NCI-H69 (cell line): ENCODE data around the gene DGKG.

Source experiments
- DNase-seq: peaks from one replicate; lab custom pipeline; 2025; lab: John Stamatoyannopoulos, UW

DGKG gene

GRCh38 chr3:186241910-186242821 lies 119.9 kb downstream of the DGKG start:
- peak; percentile 13 for DNase-seq

DNA sequence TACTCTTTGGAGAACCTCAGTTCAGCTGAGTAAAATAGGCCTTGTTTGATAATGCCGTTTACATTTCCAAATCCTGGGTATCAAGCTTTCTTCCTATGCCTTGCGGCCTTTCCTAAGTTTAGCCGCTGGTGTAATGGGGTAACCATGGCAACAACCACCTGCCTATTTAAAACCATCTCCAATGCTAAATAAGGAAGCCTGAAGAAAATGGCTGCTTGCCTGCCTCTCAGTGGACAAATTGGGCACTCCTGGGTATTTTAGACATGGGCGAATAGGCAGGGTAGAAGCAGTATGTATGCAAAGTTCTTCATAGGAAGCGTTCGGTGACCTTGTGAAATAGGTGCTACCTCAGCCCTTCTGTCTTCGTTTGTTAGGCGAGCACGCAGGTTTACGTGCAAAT lies 122.7 kb downstream of the DGKG start:
- DNase-seq: peak; percentile 24

- DNase-seq: no peak
These were observed 124.1 kb downstream of the DGKG start for GRCh38 chr3:186237915-186238314.

GRCh38 chr3:186236357-186237020 lies 125.5 kb downstream of the DGKG start:
- DNase-seq: no peak

GRCh38 chr3:186235554-186235953 lies 126.5 kb downstream of the DGKG start:
- DNase-seq: no peak

- no peak for DNase-seq
These were observed 127.9 kb downstream of the DGKG start for GRCh38 chr3:186234152-186234551.

- DNase-seq: no peak
These were observed 135.6 kb downstream of the DGKG start for GRCh38 chr3:186226482-186226881.

GRCh38 chr3:186225603-186226002 lies 136.4 kb downstream of the DGKG start:
- no peak for DNase-seq

GRCh38 chr3:186224041-186224610 lies 137.9 kb downstream of the DGKG start:
- DNase-seq: no peak

GRCh38 chr3:186223476-186223875 lies 138.6 kb downstream of the DGKG start:
- no peak for DNase-seq

- DNase-seq: no peak
These were observed 140.2 kb downstream of the DGKG start for GRCh38 chr3:186221760-186222378.

DNA sequence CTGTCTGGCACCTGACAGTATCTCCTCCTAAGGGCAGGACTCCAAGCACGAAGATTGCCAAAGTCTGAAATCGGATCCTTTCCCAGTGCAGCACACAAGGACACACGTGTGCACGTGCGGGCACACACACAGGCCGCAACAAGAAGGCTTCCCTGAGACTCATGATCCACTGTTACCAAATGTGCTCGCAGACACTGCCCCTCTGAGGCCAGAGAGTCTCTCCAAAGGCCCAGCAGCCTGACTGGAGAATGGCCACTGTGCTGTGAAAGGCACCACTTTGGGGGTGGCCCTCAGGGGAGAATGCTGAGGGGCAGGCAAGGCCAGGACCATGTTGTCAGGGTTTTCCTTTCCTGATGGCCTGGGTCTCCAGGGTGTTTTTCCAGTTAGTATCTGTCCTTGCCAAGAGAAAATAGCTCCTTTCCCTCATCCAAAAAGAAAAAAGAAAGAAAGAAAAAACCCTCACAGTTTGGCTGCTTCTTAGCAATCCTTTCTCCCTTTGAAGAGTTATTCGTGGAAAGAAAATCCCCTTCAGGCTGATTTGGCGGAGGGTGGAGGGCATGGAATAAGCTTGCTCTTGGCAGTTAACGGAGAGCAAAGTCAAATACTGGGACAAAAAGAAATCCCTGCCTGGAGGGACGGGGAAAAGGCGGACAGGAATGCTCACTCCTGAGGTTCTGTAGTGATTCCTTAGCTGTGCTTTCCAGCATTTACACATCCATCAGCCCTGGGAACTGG lies 141.0 kb downstream of the DGKG start:
- DNase-seq: no peak

- DNase-seq: no peak
These were observed 141.7 kb downstream of the DGKG start for GRCh38 chr3:186220365-186220764.

DNA sequence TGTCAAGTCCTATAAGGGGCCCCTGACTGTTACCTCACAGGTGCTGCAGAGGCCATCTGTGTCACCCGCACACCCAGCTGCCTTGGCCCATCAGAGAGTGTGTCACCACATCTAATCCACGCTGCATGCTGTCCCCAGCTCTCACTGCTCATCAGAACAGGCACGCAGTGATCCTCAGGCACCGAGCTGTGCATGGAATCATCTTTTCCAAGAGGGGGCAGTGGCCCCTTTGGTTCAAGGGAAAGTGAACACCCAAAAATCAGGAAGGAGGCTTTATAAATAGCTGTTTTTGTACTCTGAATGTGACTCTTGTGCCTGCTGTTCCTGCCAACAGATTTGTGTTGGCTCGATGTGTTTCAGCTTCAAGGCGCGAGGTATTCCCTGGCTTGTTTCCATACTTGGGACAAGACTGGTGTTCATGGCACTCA lies 142.8 kb downstream of the DGKG start:
- DNase-seq: no peak

GRCh38 chr3:186218421-186218820 lies 143.6 kb downstream of the DGKG start:
- no peak for DNase-seq

DNA sequence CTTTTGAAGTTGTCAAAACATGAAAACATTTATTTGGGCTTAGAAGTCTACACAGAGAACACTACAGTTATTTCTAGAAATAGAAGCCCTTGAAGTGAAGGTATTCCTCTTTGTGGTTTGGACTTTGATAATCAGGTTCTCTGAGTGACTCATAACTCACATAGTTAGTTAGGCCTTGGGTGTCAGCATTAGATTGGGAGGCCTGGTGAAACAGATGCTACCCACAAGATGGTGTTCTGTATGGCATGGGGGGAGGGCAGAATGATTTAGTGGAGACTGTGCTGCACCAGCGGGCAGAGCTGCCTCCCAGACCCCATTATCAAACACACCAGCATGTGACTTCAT lies 144.2 kb downstream of the DGKG start:
- DNase-seq: no peak

DNA sequence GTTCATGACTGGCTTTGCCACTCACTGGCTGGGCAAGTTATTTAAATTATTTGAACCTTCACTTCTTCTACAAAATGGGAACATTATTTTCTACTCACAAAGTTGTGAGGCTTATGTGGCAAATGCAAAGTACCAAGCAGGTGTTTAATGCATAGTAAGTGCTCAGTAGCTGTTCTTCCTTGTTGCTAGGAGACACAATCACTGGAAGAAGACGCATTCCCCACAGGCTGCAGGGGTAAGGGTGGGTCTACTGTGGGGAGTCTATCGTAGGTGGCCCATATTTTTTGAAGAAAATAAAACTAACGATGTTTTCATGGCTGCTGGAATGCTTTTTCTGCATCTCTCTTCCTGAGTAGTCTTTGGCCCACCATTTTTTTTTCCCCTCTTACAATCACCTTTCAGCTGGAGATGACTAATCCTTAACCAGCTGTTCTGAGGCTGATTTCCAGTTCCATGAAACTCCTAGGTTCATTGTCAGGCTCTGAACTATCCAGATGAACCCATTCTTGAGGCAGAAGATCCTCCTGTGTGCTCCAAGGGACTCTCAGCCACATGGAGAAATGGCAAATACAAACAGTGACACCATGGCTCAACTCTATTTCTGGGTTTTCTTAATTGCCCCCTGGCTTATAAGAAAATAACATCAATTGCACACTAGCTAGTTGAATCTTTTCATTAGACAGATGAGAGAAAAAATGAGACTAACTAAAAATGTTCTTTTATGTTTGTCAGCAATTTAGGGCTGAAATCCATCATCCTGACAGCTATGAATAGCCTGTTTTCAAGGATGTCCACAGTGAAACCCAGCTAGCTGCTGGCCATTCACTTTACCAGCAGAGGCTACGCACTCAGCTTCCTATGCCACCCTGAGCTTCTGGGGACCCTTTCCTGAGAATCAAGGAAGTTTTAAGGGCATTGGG lies 144.9 kb downstream of the DGKG start:
- DNase-seq: no peak

DNA sequence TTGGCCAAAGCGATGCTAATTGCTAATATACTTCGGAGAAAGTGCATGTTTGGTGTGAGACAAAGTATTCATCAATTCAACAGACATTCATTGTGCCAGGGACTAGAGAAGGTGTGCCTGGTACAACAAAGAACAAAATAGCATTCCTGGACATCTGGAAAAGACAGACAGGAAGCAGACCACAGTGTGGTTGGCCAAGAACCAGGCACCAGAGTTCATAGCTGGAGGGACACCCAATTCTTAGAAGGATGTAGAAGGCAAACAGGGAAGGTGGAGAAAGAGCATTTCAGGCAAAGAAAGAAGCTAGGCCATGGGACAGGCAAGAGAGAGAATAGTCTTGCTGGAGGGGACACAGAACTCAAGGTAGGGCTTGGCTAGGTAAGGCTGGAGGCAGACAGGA lies 147.4 kb downstream of the DGKG start:
- DNase-seq: no peak

DNA sequence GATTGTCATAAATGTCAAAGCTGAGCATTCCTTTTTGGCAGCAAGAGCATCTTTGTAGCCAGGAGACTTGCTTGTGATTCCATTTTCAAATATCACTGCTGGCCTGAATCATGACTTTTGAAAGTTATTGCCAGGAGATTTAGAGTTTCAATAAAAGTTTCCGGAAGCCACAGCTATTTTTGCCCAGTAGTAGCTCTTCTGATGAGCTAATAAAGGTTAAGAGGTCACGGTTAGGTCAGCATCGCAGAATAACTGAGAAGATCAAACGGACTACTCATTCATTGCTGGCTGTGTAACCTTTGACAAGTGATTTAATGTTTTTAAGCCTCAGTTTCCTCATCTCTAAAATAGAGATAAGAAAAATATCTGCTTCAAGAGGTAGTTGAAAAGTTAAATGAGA lies 148.1 kb downstream of the DGKG start:
- DNase-seq: no peak

- DNase-seq: no peak
These were observed 149.4 kb downstream of the DGKG start for GRCh38 chr3:186212611-186213010.
